ENCODE data around the gene ASIC4.
A peak's percentile ranks its signal among the peaks of the same experiment; 100 is the strongest.

DNA sequence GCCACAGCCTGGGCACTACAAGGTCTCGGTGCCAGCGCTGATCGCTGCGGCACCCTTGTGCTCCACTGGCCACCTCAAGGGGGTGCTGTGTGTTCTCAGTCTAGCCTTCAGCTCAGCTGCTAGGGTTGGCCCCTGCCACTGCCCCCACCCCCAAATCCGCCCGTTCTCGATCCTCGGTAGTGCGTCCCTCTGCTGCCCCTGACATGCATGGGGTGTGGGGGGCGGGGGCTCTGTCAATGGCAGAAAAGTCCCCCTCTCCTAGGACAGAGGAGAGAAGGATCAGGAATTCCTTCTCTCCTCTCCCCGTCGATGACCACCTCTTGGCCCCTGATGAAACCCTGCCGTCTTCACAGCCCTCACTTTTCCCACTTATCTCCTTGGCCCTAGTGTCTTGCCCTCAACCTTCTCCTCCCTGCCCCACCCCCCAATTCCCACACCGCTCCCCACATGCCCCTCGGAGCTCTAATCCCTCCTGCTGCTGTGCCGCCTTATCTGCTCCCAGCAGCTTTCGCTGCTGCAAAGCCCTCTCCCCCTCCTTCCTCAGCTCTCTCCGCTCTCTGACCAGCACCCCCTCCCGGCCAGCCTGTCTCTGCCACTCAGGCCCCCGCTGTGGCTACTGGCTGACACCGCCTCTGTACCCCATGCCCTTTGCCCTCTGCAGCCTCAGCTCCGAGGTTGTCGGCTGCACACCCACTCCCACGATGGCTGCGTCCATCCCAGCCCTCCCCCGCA is 4.3 kb upstream of the ASIC4 start:
- TF ChIP-seq FOXP1 (CRISPR knock-in tag; IDR thresholded peaks at IDR 0.05; ENCODE audit: borderline replicate concordance) (no peak), CREB1 (CRISPR knock-in tag; IDR thresholded peaks at IDR 0.05) (no peak)
- TF ChIP-seq, protein P1, sequence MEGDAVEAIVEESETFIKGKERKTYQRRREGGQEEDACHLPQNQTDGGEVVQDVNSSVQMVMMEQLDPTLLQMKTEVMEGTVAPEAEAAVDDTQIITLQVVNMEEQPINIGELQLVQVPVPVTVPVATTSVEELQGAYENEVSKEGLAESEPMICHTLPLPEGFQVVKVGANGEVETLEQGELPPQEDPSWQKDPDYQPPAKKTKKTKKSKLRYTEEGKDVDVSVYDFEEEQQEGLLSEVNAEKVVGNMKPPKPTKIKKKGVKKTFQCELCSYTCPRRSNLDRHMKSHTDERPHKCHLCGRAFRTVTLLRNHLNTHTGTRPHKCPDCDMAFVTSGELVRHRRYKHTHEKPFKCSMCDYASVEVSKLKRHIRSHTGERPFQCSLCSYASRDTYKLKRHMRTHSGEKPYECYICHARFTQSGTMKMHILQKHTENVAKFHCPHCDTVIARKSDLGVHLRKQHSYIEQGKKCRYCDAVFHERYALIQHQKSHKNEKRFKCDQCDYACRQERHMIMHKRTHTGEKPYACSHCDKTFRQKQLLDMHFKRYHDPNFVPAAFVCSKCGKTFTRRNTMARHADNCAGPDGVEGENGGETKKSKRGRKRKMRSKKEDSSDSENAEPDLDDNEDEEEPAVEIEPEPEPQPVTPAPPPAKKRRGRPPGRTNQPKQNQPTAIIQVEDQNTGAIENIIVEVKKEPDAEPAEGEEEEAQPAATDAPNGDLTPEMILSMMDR (IDR thresholded peaks at IDR 0.05): peak; percentile 31
- TF ChIP-seq, protein P2, sequence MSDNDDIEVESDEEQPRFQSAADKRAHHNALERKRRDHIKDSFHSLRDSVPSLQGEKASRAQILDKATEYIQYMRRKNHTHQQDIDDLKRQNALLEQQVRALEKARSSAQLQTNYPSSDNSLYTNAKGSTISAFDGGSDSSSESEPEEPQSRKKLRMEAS (CRISPR knock-in tag; IDR thresholded peaks at IDR 0.05): no peak

All from WTC11 (cell line).